Daoy (cell line): ENCODE measurements around the gene TDRD9. TPM values are rescaled to one million over a fixed set of nuclear protein-coding genes. Genes with fewer than 3 reads are reported as not detected.

Source experiments
- DNase-seq: peaks from one replicate; pipeline ENCODE4 v3.0.0-alpha.2; 2015; ENCODE audit warnings: low read depth
- total RNA-seq: library from RNA; depleted of rRNA; stranded (reverse); fragments of >200 nt; shearing (Covaris generic); gene quantifications from 2 replicates; pipeline ENCODE4 v1.2.3, GENCODE V29; 2014

The TDRD9 gene
- total RNA-seq, 1 experiment from 2014 or later: not detected

DNA sequence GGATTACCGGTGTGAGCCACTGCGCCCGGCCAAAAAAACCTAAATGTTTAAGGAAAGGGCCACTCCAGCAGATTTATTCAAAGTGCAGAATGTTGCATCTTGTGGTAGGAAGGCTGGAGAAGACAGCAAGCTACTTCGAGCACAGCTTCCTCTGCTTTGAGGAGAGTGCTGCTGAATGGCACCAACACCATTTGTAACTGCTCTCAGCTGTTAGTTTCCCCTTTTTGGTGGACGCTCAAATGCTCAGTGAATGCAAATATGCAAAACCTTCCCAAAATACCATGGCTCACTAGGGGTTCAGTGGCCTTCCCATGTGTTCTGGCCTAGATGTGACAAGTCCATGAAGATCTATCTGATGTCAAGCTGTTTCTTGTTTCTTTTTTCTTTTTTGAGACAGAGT lies 2.9 kb upstream of the TDRD9 start:
- DNase-seq: no peak

DNA sequence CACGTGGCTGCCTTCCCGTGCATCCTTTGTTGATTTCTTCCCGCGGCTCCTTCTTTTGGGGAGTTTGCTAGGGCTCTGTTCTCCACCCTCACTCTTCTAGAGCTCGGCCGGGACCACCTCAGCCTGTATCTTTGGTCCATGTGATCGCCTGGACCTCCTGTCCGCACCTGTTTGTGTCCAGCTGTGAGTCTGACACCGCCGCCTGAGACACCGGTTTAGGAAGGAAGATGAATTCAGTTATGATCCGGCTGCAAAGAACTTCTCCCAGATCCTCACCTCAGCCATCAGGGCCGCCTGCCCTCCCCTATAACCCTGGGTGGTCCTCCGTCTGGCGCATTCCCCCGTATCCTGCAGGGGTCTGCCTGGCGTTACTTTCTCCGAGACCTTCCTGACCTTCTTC lies 690 bp upstream of the TDRD9 start:
- no peak for DNase-seq

DNA sequence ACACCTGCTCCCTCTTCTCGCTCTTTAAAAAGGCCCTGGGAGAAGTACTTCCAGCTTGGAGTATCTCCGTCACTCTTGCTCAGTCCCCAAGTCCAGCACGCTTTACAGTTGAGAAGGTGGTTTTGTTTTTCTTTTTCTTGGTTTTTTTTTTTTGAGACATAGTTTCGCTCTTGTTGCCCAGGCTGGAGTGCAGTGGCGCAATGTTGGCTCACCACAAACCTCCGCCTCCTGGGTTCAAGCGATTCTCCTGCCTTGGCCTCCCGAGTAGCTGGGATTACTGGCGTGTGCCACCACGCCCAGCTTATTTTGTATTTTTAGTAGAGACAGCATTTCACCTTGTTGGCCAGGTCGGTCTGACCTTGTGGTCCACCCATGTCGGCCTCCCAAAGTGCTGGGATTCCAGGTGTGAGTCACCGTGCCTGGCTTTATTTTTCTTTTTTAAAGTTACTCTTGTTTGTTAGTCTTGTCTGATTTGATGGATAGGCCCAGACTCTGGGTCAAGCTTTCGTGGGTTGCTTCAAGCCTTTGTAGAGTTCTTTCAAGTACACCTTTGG lies 1.9 kb downstream of the TDRD9 start:
- DNase-seq: no peak

DNA sequence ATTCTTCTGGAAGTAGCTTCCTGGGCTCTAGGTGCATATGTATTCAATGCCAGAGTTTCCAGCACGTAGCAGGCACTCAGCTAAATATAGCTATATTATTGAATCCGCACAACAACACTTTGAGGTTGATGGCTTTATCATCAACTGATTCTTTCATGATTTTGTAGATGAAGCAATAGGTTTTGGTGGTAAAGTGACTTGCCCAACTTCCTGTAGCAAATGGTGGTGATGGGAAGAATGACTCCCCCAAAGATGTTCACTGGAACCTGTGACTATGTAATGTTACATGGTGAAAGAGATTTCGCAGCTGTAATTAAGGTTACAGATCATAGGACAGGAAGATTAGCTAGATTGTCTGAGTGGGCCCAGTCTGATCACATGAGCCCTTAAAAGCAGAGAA lies 3.2 kb downstream of the TDRD9 start:
- DNase-seq: no peak

DNA sequence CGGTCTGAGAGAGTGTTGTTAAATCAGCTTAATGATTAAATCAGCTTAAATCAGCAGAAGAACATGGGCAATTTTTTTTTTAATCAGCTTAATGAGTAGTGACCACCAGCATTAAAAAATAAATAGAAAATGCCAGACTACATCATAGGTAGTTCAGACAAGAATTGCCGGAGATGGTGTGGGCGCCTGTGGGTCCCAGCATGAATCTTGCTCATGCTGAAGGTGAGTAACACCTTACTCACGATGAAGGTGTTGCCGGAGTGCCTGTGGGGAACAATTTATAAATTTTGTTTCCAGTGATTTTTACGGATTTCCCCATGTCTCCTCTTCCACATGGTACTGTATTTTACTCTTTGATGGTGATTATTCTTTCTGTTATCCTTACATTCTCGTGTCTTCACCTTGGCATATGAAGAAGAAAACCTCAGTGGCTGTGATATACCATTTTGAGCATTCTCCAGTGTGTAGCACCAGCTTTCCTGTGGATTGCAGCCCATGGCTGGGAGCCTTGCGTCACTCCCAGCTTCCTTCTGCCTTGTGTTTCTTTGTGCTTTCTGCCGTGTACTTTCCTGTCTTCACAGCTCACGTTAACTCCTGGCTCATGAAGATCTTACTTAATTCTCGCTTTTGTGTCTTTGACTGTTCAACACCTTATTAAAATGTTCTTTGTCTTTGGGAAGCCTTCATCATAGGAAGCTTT lies 4.7 kb downstream of the TDRD9 start:
- no peak for DNase-seq

DNA sequence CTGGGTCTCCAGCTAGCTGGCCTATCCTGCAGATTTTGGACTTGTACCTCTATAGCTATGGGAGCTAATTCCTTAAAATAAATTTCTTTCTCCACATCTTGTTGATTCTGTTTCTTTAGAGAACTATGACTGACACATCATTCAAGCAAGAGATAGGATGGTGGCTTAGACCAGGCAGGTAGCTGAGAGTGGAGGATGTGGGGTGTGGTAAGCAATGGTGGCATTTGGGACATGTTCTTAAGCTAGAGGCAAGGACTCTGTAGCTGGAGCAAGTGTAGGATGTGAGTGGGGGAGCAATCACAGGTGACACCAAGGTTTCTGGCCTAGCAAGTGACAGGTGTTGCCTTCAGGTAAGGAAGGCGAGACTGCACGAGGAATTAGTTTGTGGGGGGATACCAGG lies 6.8 kb downstream of the TDRD9 start:
- DNase-seq: no peak

DNA sequence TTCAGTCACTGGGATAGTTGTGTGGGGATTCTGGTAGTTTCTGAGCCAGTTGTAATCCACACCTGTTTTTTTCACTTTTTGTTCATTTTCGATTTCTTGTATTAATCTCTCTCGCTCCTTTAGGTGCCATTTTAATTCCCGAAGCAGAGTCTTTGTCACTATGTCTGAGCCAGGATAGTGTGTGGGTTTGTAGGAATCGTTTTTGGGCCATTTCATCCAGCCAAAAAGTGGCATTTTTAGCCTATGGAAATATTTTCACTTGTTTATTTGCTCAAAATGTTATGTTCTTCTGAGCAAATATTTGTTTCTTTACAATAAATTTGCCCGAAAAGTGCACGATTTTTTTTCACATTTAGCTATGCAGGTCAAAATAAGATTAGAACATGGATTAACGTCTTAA lies 13.2 kb downstream of the TDRD9 start:
- DNase-seq: no peak

DNA sequence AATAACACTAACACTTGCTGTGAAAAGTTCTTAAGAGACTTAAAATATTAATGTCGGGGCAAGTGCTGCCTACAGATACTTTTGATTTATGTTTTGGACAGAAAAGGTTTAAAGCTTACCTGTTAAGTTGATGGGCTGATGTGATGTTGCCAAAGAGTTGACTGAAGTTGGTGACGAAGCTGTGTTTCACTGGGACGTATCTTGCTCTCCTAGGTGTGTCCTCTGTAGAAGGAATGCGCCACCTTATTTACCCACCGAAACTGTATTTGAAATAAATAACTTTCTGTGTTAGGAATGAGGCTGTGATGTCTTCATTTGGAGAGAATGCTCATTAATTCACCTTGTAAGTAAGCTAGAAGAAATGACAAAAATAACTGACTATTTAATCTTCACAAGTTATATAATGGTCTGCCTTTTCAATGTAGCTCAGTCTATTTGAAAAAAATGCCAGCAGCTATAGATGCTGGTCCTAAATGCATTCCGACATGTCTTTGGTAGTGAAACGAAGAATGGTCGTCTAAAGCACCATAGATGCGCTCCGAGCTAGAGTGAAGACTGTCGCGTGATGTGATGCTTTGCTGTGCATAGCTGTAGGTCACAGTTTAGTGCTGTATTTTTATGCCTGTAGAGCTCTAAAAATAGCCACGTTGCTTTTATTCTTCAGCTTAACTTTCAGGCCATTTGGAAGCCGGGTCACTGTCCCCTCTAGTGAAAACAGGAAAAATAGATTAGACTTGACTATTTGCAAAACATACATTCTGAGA lies 13.9 kb downstream of the TDRD9 start, which contains the start of gene RD3L:
Gene RD3L (minus strand): TSS at position 557 of the 764 bp plus-strand sequence. CDS start 834 bp downstream, outside the sequence.
- no peak for DNase-seq

DNA sequence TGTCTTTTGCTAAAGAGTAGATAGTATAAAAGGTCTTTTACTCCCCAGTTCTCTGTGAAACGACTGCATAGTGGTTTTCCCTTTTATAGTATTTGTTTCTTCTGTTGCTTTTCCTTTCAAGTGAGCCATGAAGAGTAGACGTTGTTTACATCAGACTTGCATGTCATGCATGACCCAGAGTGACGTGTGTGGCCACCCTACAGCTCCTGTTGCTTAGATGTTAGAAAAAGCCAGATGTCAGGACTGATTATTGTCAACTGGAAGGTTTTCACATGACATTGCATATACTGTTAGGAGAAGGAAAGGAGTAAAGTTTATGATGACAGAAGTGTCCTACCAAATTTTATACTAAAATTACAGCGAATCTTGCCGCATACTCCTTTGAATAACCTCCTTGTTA lies 15.4 kb downstream of the TDRD9 start:
- DNase-seq: no peak

DNA sequence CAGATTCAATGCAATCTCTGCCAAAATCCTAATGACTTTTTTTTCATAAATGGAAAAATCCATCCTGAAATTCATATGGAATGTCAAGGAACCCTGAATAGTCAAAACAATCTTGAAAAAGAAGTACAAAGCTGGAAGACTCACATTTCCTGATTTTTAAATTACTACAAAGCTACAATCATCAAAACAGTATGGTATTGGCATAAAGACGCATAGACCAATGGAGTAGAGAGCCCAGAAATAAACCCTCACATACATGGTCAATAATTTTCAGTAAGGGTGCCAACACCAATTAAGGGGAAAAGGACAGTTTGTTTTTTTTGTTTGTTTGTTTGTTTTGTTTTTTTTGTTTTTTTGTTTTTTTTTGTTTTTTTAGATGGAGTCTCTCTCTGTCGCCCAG lies 18.7 kb downstream of the TDRD9 start:
- no peak for DNase-seq

DNA sequence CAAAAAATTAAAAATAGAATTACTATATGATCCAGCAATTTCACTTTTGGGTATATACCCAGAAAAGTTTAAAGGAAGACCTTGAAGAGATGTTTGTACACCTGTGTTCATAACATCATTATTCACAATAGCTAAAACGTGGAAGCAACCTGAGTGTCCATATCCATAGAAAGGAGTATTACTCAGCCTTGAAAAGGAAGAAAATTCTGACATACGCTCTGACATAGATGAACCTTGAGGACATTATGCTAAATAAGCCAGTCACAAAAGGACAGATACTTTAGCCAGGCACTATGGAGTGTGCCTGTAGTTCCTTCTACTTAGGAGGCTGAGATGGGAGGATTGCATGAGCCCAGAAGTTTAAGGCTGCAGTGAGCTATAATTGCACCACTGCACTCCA lies 20.2 kb downstream of the TDRD9 start:
- no peak for DNase-seq

DNA sequence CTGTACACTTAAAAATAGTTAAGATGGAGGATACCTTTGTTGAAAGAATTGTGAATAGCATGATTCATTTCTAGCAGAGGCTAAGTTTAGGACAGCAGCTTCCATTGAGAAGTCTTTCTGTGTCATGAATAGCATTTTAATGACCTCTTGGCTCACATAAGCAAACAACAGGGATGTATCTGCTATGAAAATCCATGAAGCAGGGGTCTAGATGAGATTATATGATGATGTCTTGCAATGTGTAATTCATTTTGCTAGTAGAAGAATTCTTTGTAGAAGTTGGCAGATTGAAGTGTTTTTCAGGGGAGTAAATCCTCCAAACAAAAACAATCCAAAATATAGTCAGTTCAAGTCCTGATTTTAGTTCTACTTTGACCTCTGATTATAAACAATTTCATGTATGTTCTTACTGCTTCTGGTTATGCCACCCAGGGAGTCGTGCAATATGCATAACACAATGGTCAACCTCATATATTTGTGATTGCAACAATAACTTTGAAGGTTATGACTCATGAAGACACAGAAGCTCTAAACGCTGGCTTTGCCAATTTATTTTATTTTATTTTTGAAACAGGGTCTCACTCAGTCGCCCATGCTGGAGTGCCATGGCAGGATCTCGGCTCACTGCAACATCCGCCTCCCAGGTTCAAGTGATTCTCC lies 21.0 kb downstream of the TDRD9 start:
- DNase-seq: no peak

DNA sequence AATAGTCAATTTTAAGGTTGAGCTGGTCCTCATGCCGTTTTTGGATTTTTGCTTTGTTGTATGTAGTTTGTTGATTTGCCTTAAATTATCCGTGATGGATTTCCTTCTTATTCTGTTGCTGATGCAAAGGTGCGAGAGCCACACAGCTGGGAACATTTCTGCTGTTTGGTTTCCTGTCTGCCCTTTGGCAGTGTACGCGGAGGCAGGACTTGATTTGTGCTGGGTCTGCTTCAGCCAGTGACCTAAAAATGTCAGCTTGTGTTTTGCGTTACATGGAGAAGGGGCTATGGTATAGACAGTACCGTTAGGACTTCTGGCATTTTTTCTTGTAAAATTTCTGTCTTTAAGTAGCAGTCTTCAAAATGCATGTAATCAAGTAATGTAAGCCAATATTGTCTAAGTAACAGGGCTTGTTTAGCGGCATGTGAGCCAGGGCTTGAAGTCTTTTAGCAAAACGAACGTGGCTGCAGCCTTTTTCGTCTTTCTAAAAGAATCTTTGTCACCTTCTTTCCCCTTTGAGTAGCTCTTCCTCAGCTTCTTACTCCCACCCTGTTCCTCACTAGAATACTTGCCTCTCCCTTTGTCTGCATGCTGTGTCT lies 32.3 kb downstream of the TDRD9 start:
- no peak for DNase-seq

DNA sequence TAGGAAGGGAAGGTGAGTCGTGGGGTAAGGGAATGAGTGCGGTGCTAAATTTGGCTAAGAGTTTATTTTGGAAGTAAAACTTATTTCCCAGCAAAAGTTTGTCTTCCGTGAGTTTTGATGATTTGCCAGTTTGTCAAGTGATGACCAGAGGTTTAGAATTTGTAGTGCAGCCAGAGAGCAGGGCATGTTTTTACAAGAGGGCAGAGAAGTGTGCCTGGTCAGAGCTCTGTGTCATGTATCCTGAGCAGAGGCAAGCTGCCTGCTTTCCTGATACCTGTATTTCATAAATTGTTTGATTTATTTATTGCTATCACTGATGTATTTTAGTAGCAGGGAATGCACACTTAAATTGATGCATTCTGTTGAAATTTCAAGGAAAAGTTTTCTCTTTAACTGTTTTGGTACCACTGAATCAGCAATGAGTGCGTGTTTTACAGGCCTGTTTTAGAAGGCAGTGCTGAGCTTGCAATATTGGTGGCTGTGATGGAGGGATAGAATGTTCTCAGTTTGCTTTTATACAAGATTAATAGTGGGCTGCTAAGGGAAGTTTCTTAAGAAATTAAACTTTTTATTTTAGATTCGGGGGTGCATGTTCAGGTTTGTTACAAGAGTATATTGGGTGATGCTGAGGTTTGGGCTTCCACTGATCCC lies 33.8 kb downstream of the TDRD9 start:
- DNase-seq: no peak

DNA sequence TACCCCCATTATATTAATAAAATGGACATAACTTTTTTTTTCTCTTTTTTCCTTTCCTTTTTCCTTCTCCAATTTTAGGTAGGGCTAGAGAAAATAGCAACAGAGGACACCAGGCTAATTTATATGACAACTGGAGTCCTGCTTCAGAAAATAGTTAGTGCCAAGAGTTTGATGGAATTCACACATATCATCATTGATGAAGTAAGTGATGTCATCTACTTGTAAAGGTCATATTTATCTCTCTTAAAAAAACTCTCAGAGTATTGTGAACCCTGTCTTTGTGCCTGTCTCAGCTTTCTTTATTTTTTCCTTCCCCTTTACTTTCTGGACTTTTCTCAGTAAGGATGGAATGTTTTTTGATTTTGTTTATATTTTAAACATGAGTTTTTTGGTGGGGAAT lies 38.4 kb downstream of the TDRD9 start:
- DNase-seq: no peak

DNA sequence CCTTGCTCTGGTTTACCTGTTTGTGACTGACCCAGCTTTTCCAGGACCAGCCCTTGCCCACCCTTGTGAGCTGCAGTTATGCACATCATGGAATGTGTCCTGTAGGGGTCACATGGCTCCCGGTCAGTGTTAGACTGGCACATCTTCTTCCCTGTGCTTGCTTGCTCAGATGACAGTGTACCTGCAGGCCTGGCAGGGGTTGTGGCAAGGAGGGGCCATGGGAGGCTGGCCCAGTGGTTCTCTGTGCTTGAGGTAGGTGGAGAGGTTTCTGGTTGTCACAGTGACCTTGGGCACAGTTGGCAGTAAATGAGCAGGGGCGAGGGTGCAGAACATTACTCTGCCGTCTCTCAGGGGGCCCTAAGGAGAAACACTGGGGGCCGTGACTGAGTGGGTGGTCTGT lies 41.7 kb downstream of the TDRD9 start:
- no peak for DNase-seq

DNA sequence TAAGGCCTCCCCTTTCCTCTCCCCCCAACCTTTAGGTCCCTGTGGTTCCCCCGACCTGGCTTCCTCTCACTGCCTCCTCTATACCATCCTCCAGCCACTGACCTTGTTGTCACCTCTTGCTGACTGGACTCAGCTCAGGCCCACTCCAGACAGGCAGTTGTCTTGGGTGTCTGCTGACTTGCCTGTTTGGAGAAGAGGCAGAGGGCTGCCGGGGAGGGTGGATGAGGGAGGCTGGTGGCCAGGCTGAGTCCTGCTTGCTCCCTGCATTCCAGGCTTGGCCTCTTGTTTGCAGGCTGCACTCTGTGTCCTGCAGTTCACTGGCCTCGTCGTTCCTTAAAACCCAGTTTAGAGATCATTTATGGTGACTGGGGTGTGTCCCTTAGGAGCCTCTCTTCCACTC lies 45.1 kb downstream of the TDRD9 start:
- DNase-seq: no peak

DNA sequence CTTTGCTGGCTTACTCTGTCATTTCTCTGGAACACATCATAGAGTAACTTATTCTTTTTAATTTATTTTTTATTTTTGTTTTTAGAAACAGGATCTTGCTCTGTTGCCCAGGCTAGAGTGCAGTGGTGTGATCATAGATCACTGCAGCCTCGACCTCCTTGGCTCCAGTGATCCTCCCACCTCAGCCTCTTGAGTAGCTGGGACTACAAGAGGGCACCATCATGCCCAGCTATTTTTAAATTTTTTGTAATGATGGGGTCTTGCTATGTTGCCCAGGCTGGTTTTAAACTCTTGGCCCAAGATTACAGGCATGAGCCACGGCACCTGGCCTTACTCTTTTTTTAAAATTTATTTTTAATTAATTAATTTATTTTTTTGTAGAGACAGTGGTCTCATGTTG lies 46.3 kb downstream of the TDRD9 start:
- DNase-seq: no peak

DNA sequence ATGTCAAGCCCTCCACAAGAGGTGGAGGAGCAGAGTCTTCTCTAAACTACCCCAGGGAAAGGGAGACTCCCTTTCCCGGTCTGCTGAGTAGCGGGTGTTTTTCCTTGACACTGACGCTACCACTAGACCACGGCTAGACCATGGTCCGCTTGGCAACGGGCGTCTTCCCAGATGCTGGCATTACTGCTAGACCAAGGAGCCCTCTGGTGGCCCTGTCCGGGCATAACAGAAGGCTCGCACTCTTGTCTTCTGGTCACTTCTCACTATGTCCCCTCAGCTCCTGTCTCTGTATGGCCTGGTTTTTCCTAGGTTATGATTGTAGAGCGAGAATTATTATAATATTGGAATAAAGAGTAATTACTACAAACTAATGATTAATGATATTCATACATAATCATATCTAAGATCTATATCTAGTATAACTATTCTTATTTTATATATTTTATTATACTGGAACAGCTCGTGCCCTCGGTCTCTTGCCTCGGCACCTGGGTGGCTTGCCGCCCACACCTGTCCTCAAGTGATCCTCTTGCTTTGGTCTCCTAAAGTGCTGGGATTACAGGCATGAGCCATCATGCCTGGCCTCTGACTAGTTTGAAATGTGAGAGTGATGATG lies 52.5 kb downstream of the TDRD9 start:
- DNase-seq: peak; percentile 46

DNA sequence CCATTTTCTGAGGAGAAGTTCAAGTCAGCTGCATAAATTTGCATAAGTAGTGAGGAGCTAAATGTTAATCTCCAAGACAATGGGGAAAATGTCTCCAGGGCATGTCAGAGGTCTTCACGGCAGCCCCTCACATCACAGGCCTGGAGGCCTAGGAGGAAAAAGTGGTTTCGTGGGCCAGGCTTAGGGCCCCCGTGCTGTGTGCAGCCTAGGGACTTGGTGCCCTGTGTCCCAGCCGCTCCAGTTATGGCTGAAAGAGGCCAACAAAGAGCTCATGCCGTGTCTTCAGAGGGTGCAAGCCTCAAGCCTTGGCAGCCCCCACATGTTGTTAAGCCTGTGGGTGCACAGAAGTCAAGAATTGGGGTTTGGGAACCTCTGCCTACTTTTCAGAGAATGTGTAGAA lies 55.9 kb downstream of the TDRD9 start:
- no peak for DNase-seq

DNA sequence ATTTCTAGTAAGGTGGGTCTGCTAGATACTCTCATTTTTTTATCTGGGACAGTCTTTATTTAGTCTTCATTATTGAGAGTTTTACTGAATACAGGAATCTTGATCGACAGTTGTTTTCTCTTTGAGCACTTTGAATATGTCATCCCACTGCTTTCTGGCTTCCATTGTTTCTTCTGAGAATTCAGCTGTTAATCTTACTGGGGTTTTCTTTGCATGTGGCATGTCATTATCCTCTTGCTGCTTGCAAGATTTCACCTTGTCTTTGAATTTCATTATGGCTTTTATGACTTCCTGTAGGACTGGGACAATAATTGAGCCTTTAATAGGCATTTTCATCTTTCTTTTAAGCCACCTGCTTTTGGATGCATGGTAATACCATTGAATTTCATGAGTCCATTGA lies 60.8 kb downstream of the TDRD9 start:
- DNase-seq: no peak
